ENCODE measurements around the gene BRF1. TPM values are rescaled to one million over a fixed set of nuclear protein-coding genes. Genes with fewer than 3 reads are reported as not detected.

Gene BRF1
- total RNA-seq, 6 experiments from 2014 or later, result 13.1 to 17.8 (median 16.2) TPM

GRCh38 chr14:105221598-105222178 is 79.1 kb downstream of the BRF1 start:
- TF ChIP-seq POLR2A (IDR thresholded peaks at IDR 0.05) (no peak), CTCF (IDR thresholded peaks at IDR 0.05) (no peak)
- WGBS (ENCODE audit: insufficient coverage, low coverage, low lambda C conversion rate, missing lambda C conversion rate), result 70% methylated on average over 16 of the region's 27 CpGs
- H3K4me3 ChIP-seq, result no peak overlapping the region
- no peaks in the 10 kb centered on the region for H3K4me1 ChIP-seq
- peaks cover 0 to 12% (median 4%) of the 10 kb centered on the region in 4 donors for H3K36me3 ChIP-seq
- H3K27me3 ChIP-seq, result no peaks in the 10 kb centered on the region
- peak in 1 of 3 donors; percentile 21 for DNase-seq
- no peaks in the 10 kb centered on the region for H3K9me3 ChIP-seq
- intact Hi-C loops (cut with DNase I), result no loop called here
- no peak overlapping the region for H3K27ac ChIP-seq
- ATAC-seq, result no peak

GRCh38 chr14:105220699-105221597 is 79.9 kb downstream of the BRF1 start:
- intact Hi-C loops (cut with DNase I), result no loop called here
- peak; percentile 65 to 93 (median 82) for ATAC-seq
- H3K27ac ChIP-seq, result no peak overlapping the region
- H3K4me1 ChIP-seq, result no peaks in the 10 kb centered on the region
- DNase-seq, result peak; percentile 54 to 76 (median 71)
- H3K36me3 ChIP-seq, result peaks cover 0 to 8% (median 3%) of the 10 kb centered on the region in 4 donors
- H3K9me3 ChIP-seq, result no peaks in the 10 kb centered on the region
- no peak overlapping the region for H3K4me3 ChIP-seq
- WGBS (ENCODE audit: insufficient coverage, low coverage, low lambda C conversion rate, missing lambda C conversion rate), result 48% methylated on average over 7 of the region's 29 CpGs
- H3K27me3 ChIP-seq, result no peaks in the 10 kb centered on the region
- TF ChIP-seq POLR2A (IDR thresholded peaks at IDR 0.05) (no peak), CTCF (IDR thresholded peaks at IDR 0.05) (no peak)

- intact Hi-C loops (cut with DNase I), result loop anchor here in 1 of 2 donors (10.0 kb wide), 1 partner anchor 45 kb away; no protein-coding TSS in a partner anchor
- DNase-seq (no peak), ATAC-seq (no peak)
- Histone ChIP-seq H3K27ac (no peak overlapping the region), H3K36me3 (peaks cover 0 to 6% (median 0%) of the 10 kb centered on the region in 4 donors), H3K27me3 (no peaks in the 10 kb centered on the region), H3K4me3 (no peak overlapping the region), H3K4me1 (no peaks in the 10 kb centered on the region), H3K9me3 (no peaks in the 10 kb centered on the region)
- TF ChIP-seq POLR2A (IDR thresholded peaks at IDR 0.05) (no peak), CTCF (IDR thresholded peaks at IDR 0.05) (no peak)
- WGBS (ENCODE audit: insufficient coverage, low coverage, low lambda C conversion rate, missing lambda C conversion rate), result no CpG with 5 or more reads among the region's 17 CpGs
Measured at GRCh38 chr14:105219753-105220152, 81.0 kb downstream of the BRF1 start.

- Histone ChIP-seq H3K4me3 (no peak overlapping the region), H3K4me1 (no peaks in the 10 kb centered on the region), H3K9me3 (no peaks in the 10 kb centered on the region), H3K27ac (no peak overlapping the region), H3K27me3 (no peaks in the 10 kb centered on the region), H3K36me3 (peaks cover 0 to 6% (median 0%) of the 10 kb centered on the region in 4 donors)
- ATAC-seq (no peak), DNase-seq (no peak)
- TF ChIP-seq POLR2A (IDR thresholded peaks at IDR 0.05) (no peak), CTCF (IDR thresholded peaks at IDR 0.05) (no peak)
- intact Hi-C loops (cut with DNase I), result loop anchor here in 1 of 2 donors (10.0 kb wide), 1 partner anchor 46 kb away; no protein-coding TSS in a partner anchor
- WGBS (ENCODE audit: insufficient coverage, low coverage, low lambda C conversion rate, missing lambda C conversion rate), result 100% methylated on average over 4 of the region's 29 CpGs
Measured at GRCh38 chr14:105219043-105219612, 81.7 kb downstream of the BRF1 start.

Data from right lobe of liver (tissue), 6 donors.